K562 (cell line): ENCODE measurements around the gene LRRC8E. TPM values are rescaled to one million over a fixed set of nuclear protein-coding genes. Genes with fewer than 3 reads are reported as not detected.

Experiments used
- ATAC-seq: fragments of 200-7000 bp; cut with Tn5 transposase; 3 replicates; pipeline ENCODE4 v1.9.1; 2020; ENCODE audit warnings: moderate library complexity
- BruUV-seq: library from RNA; stranded (reverse); fragments of 400-500 nt; replicated peaks from 2 replicates; lab custom pipeline; 2021; lab: Mats Ljungman, UMichigan
- CTCF ChIA-PET: fragments of 300-600 bp; formaldehyde crosslinking; extraction: SDS; loops from one replicate; lab custom pipeline; 2021; ENCODE audit warnings: low intra/inter-chr PET ratio; lab: Yijun Ruan, JAX
- POLR2A ChIA-PET: fragments of 300-600, 350-650 bp; sonication (Branson Sonifier 250); formaldehyde crosslinking; extraction: SDS; loops from one replicate; lab custom pipeline; 2021; ENCODE audit warnings: antibody characterized with exemption, inconsistent platforms; lab: Yijun Ruan, JAX
- DNase-seq, 4 experiments: peaks; one replicate each; pipeline versions ENCODE4 v3.0.0 to v3.0.0-alpha.2; 2011 to 2018; ENCODE audit warnings: low spot score in 3 of 4, mixed read lengths in 3 of 4; ENCODE audit errors: extremely low read depth in 1 of 4
- FAIRE-seq: peaks from 2 replicates; lab custom pipeline; 2011; peaks lifted over from hg19 to GRCh38; lab: Jason Lieb, UNC
- H2AFZ ChIP-seq: 2 replicates; pipeline ENCODE4 v1.6.0; 2011; ENCODE audit warnings: low read depth, low read length, control low read depth, inconsistent platforms
- H3K27ac ChIP-seq: fragments of 200-600 bp; 3 replicates; pipeline ENCODE4 v1.8.0; 2011; ENCODE audit warnings: low read depth, mild to moderate bottlenecking, control low read depth, inconsistent platforms, low read length, moderate library complexity, mixed read lengths; ENCODE audit errors: extremely low read depth
- H3K27me3 ChIP-seq, 2 experiments: fragments of 300-600 bp in 1 of 2; 2 replicates in 1 of 2; 3 replicates in 1 of 2; pipeline versions ENCODE4 v1.6.0 to v1.8.0; 2011; ENCODE audit warnings: inconsistent platforms in 2 of 2, low read length in 2 of 2, mild to moderate bottlenecking in 1 of 2, mixed read lengths in 1 of 2, moderate library complexity in 1 of 2; ENCODE audit not compliant: control insufficient read depth in 2 of 2, insufficient read depth in 2 of 2
- H3K36me3 ChIP-seq: fragments of 300-600 bp; 3 replicates; pipeline ENCODE4 v1.8.0; 2011; ENCODE audit warnings: mild to moderate bottlenecking, low read length, inconsistent platforms; ENCODE audit not compliant: control insufficient read depth, insufficient read depth
- H3K4me1 ChIP-seq, 2 experiments: fragments of 200-600 bp in 1 of 2; replicated peaks in 1 of 2; 2 replicates in 1 of 2; 3 replicates in 1 of 2; pipeline versions ENCODE4 v1.5.1 to v1.8.0; 2011; ENCODE audit warnings: inconsistent platforms in 2 of 2, low read length in 2 of 2, mild to moderate bottlenecking in 1 of 2, mixed read lengths in 1 of 2, moderate library complexity in 1 of 2; ENCODE audit not compliant: control insufficient read depth in 2 of 2, insufficient read depth in 2 of 2
- H3K4me2 ChIP-seq: 2 replicates; pipeline ENCODE4 v1.6.1; 2011; ENCODE audit warnings: low read length, control low read depth, inconsistent platforms, mixed read lengths; ENCODE audit not compliant: insufficient read depth
- H3K4me3 ChIP-seq: fragments of 200-600 bp; sonication (generic), shearing (Covaris generic); 2 replicates; pipeline ENCODE4 v1.5.1; 2016; ENCODE audit warnings: control low read depth, inconsistent platforms
- H3K79me2 ChIP-seq: fragments of 200-600 bp; 3 replicates; pipeline ENCODE4 v1.8.0; 2011; ENCODE audit warnings: low read length, inconsistent platforms; ENCODE audit not compliant: control insufficient read depth, insufficient read depth
- H3K9ac ChIP-seq, 2 experiments: 2 replicates each; pipeline versions ENCODE4 v1.6.0 to v1.6.1; 2011; ENCODE audit warnings: low read depth in 2 of 2, low read length in 2 of 2, control low read depth in 1 of 2, inconsistent platforms in 1 of 2, mild to moderate bottlenecking in 1 of 2, mixed read lengths in 1 of 2; ENCODE audit not compliant: insufficient read depth in 1 of 2
- H3K9me1 ChIP-seq: one replicate; pipeline ENCODE4 v1.6.0; 2011; ENCODE audit warnings: inconsistent platforms, mild to moderate bottlenecking, low read length, moderate library complexity; ENCODE audit not compliant: control insufficient read depth, insufficient read depth
- H3K9me3 ChIP-seq: replicated peaks from 2 replicates; pipeline ENCODE4 v1.5.1; 2011; ENCODE audit warnings: low read depth, low read length, inconsistent platforms; ENCODE audit not compliant: control insufficient read depth, insufficient read depth
- H4K20me1 ChIP-seq: replicated peaks from 2 replicates; pipeline ENCODE4 v1.6.1; 2011; ENCODE audit warnings: low read length, inconsistent platforms, mixed read lengths; ENCODE audit not compliant: control insufficient read depth, insufficient read depth
- KDM1A ChIP-seq, 2 experiments: fragments of 450-650 bp; IDR thresholded peaks; 2 replicates each; pipeline ENCODE4 v1.6.1; 2016; ENCODE audit warnings: mild to moderate bottlenecking in 2 of 2
- TGIF2 ChIP-seq: sonication (generic); formaldehyde crosslinking; IDR thresholded peaks from 2 replicates; pipeline ENCODE4 v1.8.1; 2022; ENCODE audit warnings: mild to moderate bottlenecking, missing genetic modification reagents, moderate library complexity
- ZNF512 ChIP-seq: IDR thresholded peaks from 2 replicates; pipeline ENCODE4 v1.6.1; 2016; ENCODE audit warnings: missing genetic modification characterization, missing compliant biosample characterization
- WGBS: fragments of 100-300 bp; shearing (Covaris generic); methylation state at CpG from one replicate; pipeline ENCODE4 v1.1.6; 2016; ENCODE audit warnings: low coverage, mixed read lengths; ENCODE audit not compliant: insufficient coverage; ENCODE audit errors: missing lambda C conversion rate; 5-methylcytosine and 5-hydroxymethylcytosine counted together
- in situ Hi-C: fragments of 300-500 bp; cut with MboI; formaldehyde crosslinking; loops from 4 replicates; pipeline ENCODE4 v1.15.0; 2018; ENCODE audit warnings: inconsistent platforms, mixed read lengths
- intact Hi-C: fragments of 100-400 bp; cut with micrococcal nuclease; formaldehyde crosslinking; loops from 2 replicates; pipeline ENCODE4 v1.14.2; 2022
- polyA plus RNA-seq, 8 experiments: library from polyadenylated mRNA; depleted of rRNA in 4 of 8; stranded (reverse) in 5 of 8; unstranded in 3 of 8; fragments of >200 nt; fragmentation: Nextera tagmentation in 2 of 8; fragmentation: Illumina TruSeq in 1 of 8; extraction: Ambion mirVana in 2 of 8; extraction: Trizol in 1 of 8; gene quantifications; 2 replicates each; pipeline versions ENCODE4 v1.2.1 to v1.2.3, GENCODE V29; 2011 to 2014; ENCODE audit warnings: inconsistent platforms in 1 of 8, missing spikeins in 1 of 8
- total RNA-seq, 7 experiments: library from RNA; depleted of rRNA in 6 of 7; stranded (reverse); fragments of >200 nt in 6 of 7; fragmentation: Illumina TruSeq in 2 of 7; extraction: Trizol in 2 of 7; gene quantifications; 2 replicates each; pipeline versions ENCODE4 v1.2.1 to v1.2.3, GENCODE V29; 2011 to 2021; ENCODE audit warnings: low replicate concordance in 1 of 7
- TF ChIP-seq, protein P1 (sequence below): fragments of 450-650 bp; formaldehyde crosslinking; conservative IDR thresholded peaks from 2 replicates; pipeline ENCODE4 v1.4.0; 2022; ENCODE audit warnings: mild to moderate bottlenecking, missing genetic modification characterization

Gene LRRC8E
- total and polyA plus RNA-seq, 9 of the 15 experiments (the other 6 are each of a cell fraction or from before 2014, with no cell fraction given) = 0.08 to 5.7 (median 3.5) TPM; not detected in 1

GRCh38 chr19:7883796-7884570 lies 4.3 kb upstream of the LRRC8E start:
- H3K9me1 ChIP-seq = no peaks in the 10 kb centered on the region
- no peak for ATAC-seq
- no peaks in the 10 kb centered on the region for H3K9me3 ChIP-seq
- WGBS = 47% methylated on average over 2 of the region's 2 CpGs
- H3K27me3 ChIP-seq = no peaks in the 10 kb centered on the region
- in situ Hi-C loops = no loop called here
- DNase-seq = no peak
- intact Hi-C loops = no loop called here
- H3K4me1 ChIP-seq = peaks cover 9 to 35% of the 10 kb centered on the region in 2 experiments
- no peak overlapping the region for H3K4me2 ChIP-seq
- FAIRE-seq = no peak
- H4K20me1 ChIP-seq = no peaks in the 10 kb centered on the region
- no peak overlapping the region for H2AFZ ChIP-seq
- no peaks in the 10 kb centered on the region for H3K36me3 ChIP-seq
- ChIA-PET CTCF (no interaction called here), POLR2A (interaction anchor here (1.4 kb wide), 1 partner anchor 39 kb away, joined by 8 read pairs; no protein-coding TSS in a partner anchor)
- no peak overlapping the region for H3K4me3 ChIP-seq
- peaks cover 4% of the 10 kb centered on the region; the same call in 2 of the 3 replicates for H3K79me2 ChIP-seq
- no peak overlapping the region for H3K9ac ChIP-seq
- TF ChIP-seq ZNF512 (tag) = peak; percentile 56
- TF ChIP-seq, protein P1, sequence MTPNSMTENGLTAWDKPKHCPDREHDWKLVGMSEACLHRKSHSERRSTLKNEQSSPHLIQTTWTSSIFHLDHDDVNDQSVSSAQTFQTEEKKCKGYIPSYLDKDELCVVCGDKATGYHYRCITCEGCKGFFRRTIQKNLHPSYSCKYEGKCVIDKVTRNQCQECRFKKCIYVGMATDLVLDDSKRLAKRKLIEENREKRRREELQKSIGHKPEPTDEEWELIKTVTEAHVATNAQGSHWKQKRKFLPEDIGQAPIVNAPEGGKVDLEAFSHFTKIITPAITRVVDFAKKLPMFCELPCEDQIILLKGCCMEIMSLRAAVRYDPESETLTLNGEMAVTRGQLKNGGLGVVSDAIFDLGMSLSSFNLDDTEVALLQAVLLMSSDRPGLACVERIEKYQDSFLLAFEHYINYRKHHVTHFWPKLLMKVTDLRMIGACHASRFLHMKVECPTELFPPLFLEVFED (CRISPR knock-in tag) = 0 out of 2 replicates have a peak, but pooled peaks have one; percentile 46
- peak in 1 of 2 experiments; percentile 6; a peak in 1 of 4 replicates for TF ChIP-seq KDM1A (IDR thresholded peaks at IDR 0.05)
- no peak for TF ChIP-seq TGIF2
- TF ChIP-seq, all 486 proteins: peak for 3
- no TSS peak for BruUV-seq
- no peak overlapping the region for H3K27ac ChIP-seq
